Measurements from ENCODE around the gene TSGA10IP.

Gene TSGA10IP

DNA sequence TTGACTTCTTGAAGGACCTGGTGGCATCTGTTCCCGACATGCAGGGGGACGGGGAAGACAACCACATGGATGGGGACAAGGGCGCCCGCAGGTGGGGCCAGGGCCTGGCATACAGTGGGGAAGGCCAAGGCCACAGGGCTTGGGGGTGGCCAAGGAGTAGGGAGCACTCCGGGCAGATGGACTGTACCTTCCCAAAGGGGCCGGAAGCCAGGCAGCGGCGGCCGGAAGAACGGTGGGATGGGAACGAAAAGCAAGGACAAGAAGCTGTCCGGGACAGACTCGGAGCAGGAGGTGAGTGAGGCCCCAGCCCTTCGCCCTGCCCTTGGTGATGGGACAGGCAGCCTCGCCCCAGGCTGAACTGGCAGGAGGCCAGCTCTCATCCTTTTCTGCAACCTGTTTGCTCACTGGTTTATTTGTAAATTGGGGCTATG is 24.9 kb upstream of the TSGA10IP start:
- DNase-seq (ENCODE audit: low spot score in 2 of 2) (no peak), ATAC-seq (replicated peaks; ENCODE audit: extremely low read depth, poor library complexity, severe bottlenecking) (no peak)
- Mint-ChIP-seq H3K27me3 (no peaks in the 10 kb centered on the region), H3K4me3 (peak overlapping the region; percentile 91), H3K9me3 (no peaks in the 10 kb centered on the region), H3K36me3 (ENCODE audit: insufficient read depth) (peaks cover 17% of the 10 kb centered on the region), H3K27ac (ENCODE audit: low read depth) (peak overlapping the region; percentile 80), H3K4me1 (peaks cover 21% of the 10 kb centered on the region)

DNA sequence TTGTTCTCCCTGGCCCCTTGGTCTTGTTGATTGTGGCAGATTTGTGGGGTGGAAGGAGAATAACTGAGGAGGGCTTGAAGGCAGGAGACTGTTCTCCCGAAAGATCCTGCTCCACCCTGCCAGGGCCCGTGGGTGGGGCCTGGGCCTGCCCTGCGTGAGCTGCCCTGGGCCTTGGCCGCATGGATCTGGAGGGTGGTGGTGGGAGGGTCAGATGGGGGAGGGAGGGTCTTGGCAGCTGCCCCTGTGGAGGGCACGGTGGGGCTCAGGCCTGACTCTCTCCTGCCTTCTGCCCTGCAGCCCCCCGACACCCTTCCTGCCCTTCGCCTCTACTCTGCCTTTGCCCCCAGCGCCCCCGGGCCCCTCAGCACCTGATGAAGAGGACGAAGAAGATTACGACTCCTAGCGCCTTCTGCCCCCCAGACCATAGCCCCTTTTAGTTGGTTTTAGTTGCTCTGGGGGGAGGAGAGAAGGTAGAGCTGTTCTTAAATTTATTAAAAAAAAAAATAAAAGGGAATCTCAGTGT is 24.2 kb upstream of the TSGA10IP start:
- peak overlapping the region; percentile 91 for H3K4me3 Mint-ChIP-seq
- H3K4me1 Mint-ChIP-seq = peaks cover 20% of the 10 kb centered on the region
- ATAC-seq (replicated peaks; ENCODE audit: extremely low read depth, poor library complexity, severe bottlenecking) = no peak
- H3K27me3 Mint-ChIP-seq = no peaks in the 10 kb centered on the region
- H3K36me3 Mint-ChIP-seq (ENCODE audit: insufficient read depth) = peaks cover 17% of the 10 kb centered on the region
- no peak overlapping the region for H3K27ac Mint-ChIP-seq (ENCODE audit: low read depth)
- no peak for DNase-seq (ENCODE audit: low spot score in 2 of 2)
- H3K9me3 Mint-ChIP-seq = no peaks in the 10 kb centered on the region

DNA sequence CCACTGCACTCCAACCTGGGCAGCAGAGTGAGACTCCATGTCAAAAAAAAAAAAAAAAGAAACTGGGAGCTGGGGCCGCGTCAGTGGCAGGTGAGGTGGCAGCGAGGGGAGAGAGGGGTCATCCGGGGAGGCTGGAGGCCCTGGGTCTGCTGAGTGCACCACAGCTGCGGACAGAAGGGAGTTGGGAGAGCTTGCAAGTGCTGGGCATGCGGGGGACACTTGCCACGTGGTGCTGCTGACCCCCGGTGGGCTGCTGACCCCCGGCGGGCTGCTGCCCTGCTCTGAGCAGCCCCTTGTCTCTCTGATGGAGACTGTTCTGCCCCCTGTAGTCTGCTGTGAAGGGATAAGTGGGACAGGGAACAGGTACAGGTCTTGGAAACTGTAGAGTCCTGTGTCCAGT is 23.4 kb upstream of the TSGA10IP start:
- Mint-ChIP-seq H3K4me3 (no peak overlapping the region), H3K4me1 (peaks cover 13% of the 10 kb centered on the region), H3K27me3 (no peaks in the 10 kb centered on the region), H3K27ac (ENCODE audit: low read depth) (no peak overlapping the region), H3K9me3 (no peaks in the 10 kb centered on the region), H3K36me3 (ENCODE audit: insufficient read depth) (peaks cover 14% of the 10 kb centered on the region)
- no peak for DNase-seq (ENCODE audit: low spot score in 2 of 2)
- no peak for ATAC-seq (replicated peaks; ENCODE audit: extremely low read depth, poor library complexity, severe bottlenecking)

DNA sequence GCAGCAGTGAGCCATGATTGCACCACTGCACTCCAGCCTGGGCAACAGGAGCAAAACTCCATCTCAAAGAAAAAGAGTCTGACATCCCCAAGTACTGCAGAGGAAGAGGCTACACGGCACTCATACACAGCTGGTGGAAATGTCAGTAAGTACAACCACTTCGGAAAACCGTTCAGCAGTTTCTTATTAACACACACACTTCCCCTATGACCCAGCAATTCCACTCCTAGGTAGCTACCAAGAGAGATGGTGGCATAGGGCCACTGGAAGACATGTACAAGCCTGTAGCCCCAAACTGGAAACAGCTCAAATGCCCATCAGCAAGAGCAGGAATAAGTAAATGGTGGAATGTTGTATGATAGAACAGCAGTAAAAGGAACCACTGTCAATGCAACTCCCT is 22.7 kb upstream of the TSGA10IP start:
- H3K36me3 Mint-ChIP-seq (ENCODE audit: insufficient read depth) = peaks cover 14% of the 10 kb centered on the region
- peaks cover 15% of the 10 kb centered on the region for H3K4me1 Mint-ChIP-seq
- no peaks in the 10 kb centered on the region for H3K27me3 Mint-ChIP-seq
- H3K9me3 Mint-ChIP-seq = no peaks in the 10 kb centered on the region
- H3K4me3 Mint-ChIP-seq = no peak overlapping the region
- ATAC-seq (replicated peaks; ENCODE audit: extremely low read depth, poor library complexity, severe bottlenecking) (no peak), DNase-seq (ENCODE audit: low spot score in 2 of 2) (no peak)
- no peak overlapping the region for H3K27ac Mint-ChIP-seq (ENCODE audit: low read depth)

DNA sequence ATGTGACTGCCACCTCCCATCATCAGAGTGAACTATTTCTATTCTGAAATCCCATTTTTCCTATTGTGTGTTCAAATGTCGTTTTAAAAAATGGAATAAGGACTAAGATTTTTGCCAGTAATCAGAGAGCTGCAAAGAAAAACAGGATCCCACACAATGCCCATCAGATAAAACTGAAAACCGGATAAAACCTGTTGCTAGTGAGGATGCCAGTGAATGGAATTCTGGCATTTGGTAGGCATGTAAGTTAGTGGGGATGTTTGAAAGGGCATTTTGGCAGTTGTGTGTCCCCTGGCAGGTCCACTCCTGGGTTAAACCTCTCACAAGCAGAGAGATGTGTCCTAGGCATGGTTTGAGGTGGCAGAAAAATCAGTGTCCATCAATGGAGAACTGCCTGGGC is 19.9 kb upstream of the TSGA10IP start:
- Mint-ChIP-seq H3K9me3 (no peaks in the 10 kb centered on the region), H3K4me1 (peaks cover 26% of the 10 kb centered on the region), H3K27ac (ENCODE audit: low read depth) (no peak overlapping the region), H3K27me3 (no peaks in the 10 kb centered on the region), H3K4me3 (no peak overlapping the region), H3K36me3 (ENCODE audit: insufficient read depth) (peaks cover 7% of the 10 kb centered on the region)
- ATAC-seq (replicated peaks; ENCODE audit: extremely low read depth, poor library complexity, severe bottlenecking) (no peak), DNase-seq (ENCODE audit: low spot score in 2 of 2) (no peak)

DNA sequence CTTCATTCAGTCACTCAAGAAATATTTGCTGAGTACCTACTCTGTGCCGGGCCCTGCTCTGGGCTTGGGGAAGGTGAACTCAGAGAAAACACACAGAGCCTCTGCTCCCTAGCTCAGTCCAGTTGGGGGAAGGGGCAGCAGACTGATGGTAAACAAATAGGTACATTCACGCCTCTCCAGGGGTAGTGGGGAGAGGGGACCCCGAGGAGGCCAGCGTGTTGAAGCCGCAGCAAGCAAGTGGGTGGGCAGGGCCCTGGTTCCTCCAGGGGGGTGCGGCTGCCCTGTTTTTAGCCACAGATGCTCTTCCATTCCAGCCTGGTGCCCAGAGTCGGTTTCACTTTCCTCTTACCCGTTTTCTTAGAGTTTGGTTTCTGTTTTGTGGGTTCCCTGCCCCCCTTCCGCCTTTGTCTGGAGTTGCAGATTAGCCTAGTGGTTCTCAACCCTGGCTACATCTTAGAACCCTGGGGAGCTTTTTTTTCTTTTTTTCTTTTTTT is 17.3 kb upstream of the TSGA10IP start:
- H3K9me3 Mint-ChIP-seq = no peaks in the 10 kb centered on the region
- H3K4me3 Mint-ChIP-seq = peak overlapping the region; percentile 74
- H3K27me3 Mint-ChIP-seq = no peaks in the 10 kb centered on the region
- H3K4me1 Mint-ChIP-seq = peaks cover 26% of the 10 kb centered on the region
- DNase-seq (ENCODE audit: low spot score in 2 of 2) (peak; percentile 37 to 68), ATAC-seq (replicated peaks; ENCODE audit: extremely low read depth, poor library complexity, severe bottlenecking) (peak; percentile 99)
- peak overlapping the region; percentile 92 for H3K27ac Mint-ChIP-seq (ENCODE audit: low read depth)
- H3K36me3 Mint-ChIP-seq (ENCODE audit: insufficient read depth) = peaks cover 5% of the 10 kb centered on the region

DNA sequence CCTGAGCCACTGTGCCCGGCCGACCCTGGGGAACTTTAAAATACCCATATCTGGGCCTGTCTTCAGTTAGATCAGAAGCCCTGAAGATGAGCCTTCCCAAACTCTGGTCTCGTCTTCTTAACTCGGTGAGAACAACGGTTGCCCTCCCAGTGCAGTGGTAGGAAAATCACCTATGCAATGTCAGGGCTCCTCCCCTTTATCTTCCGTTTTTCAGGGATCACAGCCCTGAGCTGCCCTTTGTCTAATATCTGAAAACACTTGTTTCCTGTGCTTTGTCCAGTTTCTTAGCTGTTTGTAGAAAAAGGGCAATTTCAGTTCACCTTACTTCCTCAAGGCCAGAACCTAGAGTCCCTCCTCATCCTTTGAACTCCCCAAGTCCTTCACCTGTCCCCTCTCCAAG is 16.6 kb upstream of the TSGA10IP start:
- peaks cover 26% of the 10 kb centered on the region for H3K4me1 Mint-ChIP-seq
- no peak for DNase-seq (ENCODE audit: low spot score in 2 of 2)
- peaks cover 5% of the 10 kb centered on the region for H3K36me3 Mint-ChIP-seq (ENCODE audit: insufficient read depth)
- H3K27ac Mint-ChIP-seq (ENCODE audit: low read depth) = peak overlapping the region; percentile 92
- H3K9me3 Mint-ChIP-seq = no peaks in the 10 kb centered on the region
- no peak for ATAC-seq (replicated peaks; ENCODE audit: extremely low read depth, poor library complexity, severe bottlenecking)
- no peaks in the 10 kb centered on the region for H3K27me3 Mint-ChIP-seq
- peak overlapping the region; percentile 74 for H3K4me3 Mint-ChIP-seq

DNA sequence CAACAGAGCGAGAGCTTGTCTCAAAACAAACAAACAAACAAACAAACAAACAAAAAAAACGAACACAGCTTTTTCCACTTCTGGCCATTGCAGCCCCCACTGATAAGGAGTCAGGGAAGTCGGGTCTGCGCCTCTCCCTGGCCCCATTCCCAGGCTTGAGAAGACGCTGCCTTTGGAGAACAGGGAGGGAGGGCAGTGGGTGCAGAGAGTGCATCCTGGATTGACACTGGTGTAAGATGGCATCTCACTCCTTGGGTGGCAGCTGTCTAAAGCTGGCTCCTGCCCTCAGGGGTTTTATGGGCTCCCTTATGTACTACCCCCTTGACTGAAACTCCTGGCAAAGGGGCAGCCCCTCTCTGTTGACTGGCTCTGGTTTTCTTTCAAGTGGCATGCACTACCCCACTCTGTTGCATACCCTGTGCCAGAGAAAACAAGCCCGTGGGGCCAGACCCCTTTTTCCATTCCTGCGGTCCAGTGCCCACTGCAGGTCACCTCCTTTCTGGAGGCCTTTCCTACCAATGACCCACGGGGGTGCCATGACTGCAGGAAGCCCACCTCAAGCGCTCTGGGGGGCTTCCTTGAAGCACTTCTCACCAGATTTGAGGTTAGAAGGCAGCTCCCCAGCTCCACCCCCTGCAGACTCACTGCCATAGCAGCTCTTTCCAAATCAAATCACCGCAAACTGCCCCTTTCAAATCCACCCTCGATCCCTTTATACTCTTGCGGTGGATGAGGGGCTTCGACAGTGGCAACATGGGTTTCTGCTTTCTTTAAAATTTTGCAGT is 13.3 kb upstream of the TSGA10IP start:
- H3K4me3 Mint-ChIP-seq = no peak overlapping the region
- H3K27ac Mint-ChIP-seq (ENCODE audit: low read depth) = peak overlapping the region; percentile 16
- H3K27me3 Mint-ChIP-seq = peaks cover 2% of the 10 kb centered on the region
- H3K36me3 Mint-ChIP-seq (ENCODE audit: insufficient read depth) = peaks cover 5% of the 10 kb centered on the region
- DNase-seq (ENCODE audit: low spot score in 2 of 2) (no peak), ATAC-seq (replicated peaks; ENCODE audit: extremely low read depth, poor library complexity, severe bottlenecking) (no peak)
- H3K4me1 Mint-ChIP-seq = peaks cover 24% of the 10 kb centered on the region
- H3K9me3 Mint-ChIP-seq = no peaks in the 10 kb centered on the region

DNA sequence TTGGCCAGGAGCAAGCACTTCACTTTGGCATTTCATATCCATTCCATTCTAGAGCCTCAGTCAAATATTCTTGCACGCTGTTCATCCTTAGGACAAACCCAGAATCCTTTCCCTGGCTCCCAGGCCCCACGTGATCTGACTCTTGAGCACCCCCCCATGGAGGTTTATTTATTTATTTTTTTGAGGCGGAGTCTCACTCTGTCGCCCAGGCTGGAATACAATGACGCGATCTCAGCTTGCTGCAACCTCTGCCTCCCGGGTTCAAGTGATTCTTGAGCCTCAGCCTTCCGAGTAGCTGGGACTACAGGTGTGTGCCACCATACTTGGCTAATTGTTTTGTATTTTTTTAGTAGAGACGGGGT is 12.7 kb upstream of the TSGA10IP start:
- H3K27ac Mint-ChIP-seq (ENCODE audit: low read depth) = no peak overlapping the region
- peaks cover 18% of the 10 kb centered on the region for H3K4me1 Mint-ChIP-seq
- H3K4me3 Mint-ChIP-seq = no peak overlapping the region
- DNase-seq (ENCODE audit: low spot score in 2 of 2) (no peak), ATAC-seq (replicated peaks; ENCODE audit: extremely low read depth, poor library complexity, severe bottlenecking) (no peak)
- H3K9me3 Mint-ChIP-seq = no peaks in the 10 kb centered on the region
- peaks cover 5% of the 10 kb centered on the region for H3K36me3 Mint-ChIP-seq (ENCODE audit: insufficient read depth)
- H3K27me3 Mint-ChIP-seq = peaks cover 8% of the 10 kb centered on the region

DNA sequence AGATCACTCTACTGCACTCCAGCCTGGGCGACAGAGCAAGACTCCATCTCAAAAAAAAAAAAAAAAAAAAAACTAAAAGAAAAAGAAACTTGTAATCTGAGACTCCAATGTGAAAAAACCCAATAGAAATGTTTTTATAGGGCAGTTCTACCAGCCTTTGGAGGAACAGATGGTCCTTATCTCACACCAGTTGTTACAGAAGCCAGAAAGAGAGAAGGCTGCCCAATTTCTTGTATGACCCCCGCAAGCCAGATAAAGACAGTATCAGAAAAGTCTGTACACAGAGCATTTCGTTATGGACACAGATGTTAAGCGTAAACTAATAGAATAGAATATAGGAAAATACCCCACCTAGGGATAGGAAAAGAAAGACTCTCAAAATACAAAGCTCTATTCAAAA is 11.3 kb upstream of the TSGA10IP start:
- Mint-ChIP-seq H3K27me3 (peaks cover 14% of the 10 kb centered on the region), H3K9me3 (no peaks in the 10 kb centered on the region), H3K27ac (ENCODE audit: low read depth) (no peak overlapping the region), H3K4me1 (peaks cover 4% of the 10 kb centered on the region), H3K4me3 (no peak overlapping the region), H3K36me3 (ENCODE audit: insufficient read depth) (peaks cover 3% of the 10 kb centered on the region)
- ATAC-seq (replicated peaks; ENCODE audit: extremely low read depth, poor library complexity, severe bottlenecking) (no peak), DNase-seq (ENCODE audit: low spot score in 2 of 2) (no peak)

DNA sequence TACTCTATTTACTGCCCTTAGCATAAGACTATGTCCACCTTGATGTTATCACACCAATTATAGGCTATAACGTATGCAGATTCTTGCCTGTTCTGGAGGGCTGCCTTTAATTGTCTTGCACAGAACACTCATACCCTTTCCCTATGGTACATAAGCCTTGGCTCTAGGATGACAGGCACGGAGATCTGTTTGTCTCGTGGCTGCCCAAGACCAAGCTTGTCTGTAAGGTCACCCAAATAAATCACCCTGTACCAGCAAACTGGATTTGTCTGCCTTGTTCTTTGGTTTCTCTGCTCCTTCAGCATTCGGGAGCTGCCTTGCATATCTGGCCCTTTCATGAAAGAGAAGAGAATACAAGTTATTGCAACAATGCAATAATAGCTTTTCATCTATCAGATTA is 7.5 kb upstream of the TSGA10IP start:
- Mint-ChIP-seq H3K27ac (ENCODE audit: low read depth) (no peak overlapping the region), H3K4me1 (no peaks in the 10 kb centered on the region), H3K27me3 (peaks cover 22% of the 10 kb centered on the region), H3K36me3 (ENCODE audit: insufficient read depth) (no peaks in the 10 kb centered on the region), H3K9me3 (no peaks in the 10 kb centered on the region), H3K4me3 (no peak overlapping the region)
- DNase-seq (ENCODE audit: low spot score in 2 of 2) (no peak), ATAC-seq (replicated peaks; ENCODE audit: extremely low read depth, poor library complexity, severe bottlenecking) (no peak)

DNA sequence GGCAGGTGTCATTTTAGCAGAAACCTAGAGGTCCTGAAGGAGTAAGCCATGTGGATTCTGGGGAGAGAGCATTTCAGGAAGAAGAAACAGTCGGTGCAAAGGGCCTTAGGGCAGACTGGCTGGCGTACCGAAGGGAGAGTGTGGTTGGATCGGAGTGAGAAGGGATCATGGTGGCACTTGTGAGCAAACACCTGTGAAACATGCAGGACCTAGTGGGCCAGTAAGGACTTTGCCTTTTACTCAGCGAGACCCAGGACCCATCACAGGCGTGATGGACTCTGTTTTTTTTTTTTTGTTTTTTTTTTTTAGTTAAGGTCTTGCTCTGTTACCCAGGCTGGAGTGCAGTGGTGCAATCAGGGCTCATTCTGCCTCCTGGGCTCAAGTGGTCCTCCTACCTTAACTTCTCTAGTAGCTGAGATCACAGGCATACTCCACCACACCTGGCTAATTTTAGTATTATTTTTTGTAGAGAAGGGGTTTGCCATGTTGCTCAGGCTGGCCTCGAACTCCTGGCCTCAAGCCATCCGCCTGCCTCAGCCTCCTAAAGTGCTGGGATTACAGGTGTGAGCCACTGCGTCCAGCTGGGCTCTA is 3.5 kb upstream of the TSGA10IP start:
- H3K27ac Mint-ChIP-seq (ENCODE audit: low read depth) = no peak overlapping the region
- ATAC-seq (replicated peaks; ENCODE audit: extremely low read depth, poor library complexity, severe bottlenecking) (no peak), DNase-seq (ENCODE audit: low spot score in 2 of 2) (no peak)
- H3K4me3 Mint-ChIP-seq = no peak overlapping the region
- peaks cover 22% of the 10 kb centered on the region for H3K27me3 Mint-ChIP-seq
- H3K36me3 Mint-ChIP-seq (ENCODE audit: insufficient read depth) = no peaks in the 10 kb centered on the region
- no peaks in the 10 kb centered on the region for H3K4me1 Mint-ChIP-seq
- H3K9me3 Mint-ChIP-seq = no peaks in the 10 kb centered on the region

DNA sequence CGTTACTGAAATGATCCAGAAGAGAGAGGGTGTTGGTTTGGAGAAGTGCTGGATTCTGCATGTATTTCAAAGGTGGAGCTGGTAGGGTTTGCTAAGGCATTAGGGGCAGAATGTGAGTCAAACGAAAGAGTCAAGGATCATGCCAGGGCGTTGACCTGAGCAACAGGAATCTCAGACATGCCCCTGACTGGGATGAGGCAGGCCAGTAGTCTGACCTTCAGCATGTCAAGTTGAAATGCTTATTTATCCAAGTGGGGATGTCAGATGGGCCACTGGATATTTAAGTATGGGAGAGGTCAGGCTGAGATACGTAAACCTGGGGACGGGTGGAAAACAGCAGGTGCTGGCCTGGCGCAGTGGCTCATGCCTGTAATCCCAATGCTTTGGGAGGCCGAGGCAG is 2.7 kb upstream of the TSGA10IP start:
- Mint-ChIP-seq H3K4me1 (no peaks in the 10 kb centered on the region), H3K27me3 (peaks cover 14% of the 10 kb centered on the region), H3K27ac (ENCODE audit: low read depth) (no peak overlapping the region), H3K9me3 (no peaks in the 10 kb centered on the region), H3K36me3 (ENCODE audit: insufficient read depth) (no peaks in the 10 kb centered on the region), H3K4me3 (no peak overlapping the region)
- ATAC-seq (replicated peaks; ENCODE audit: extremely low read depth, poor library complexity, severe bottlenecking) = no peak
- no peak for DNase-seq (ENCODE audit: low spot score in 2 of 2)
